Spleen (tissue), 3 donors: Measurements from ENCODE around the gene HS3ST1.

Experiments used
- POLR2A ChIP-seq, 3 donors: fragments of 450-650 bp; IDR thresholded peaks; one replicate each; pipeline ENCODE4 v1.5.1; 2017; ENCODE audit warnings: antibody characterized with exemption in 3 of 3, mild to moderate bottlenecking in 1 of 3
- POLR2AphosphoS5 ChIP-seq, 3 donors: sonication (generic); formaldehyde crosslinking; IDR thresholded peaks; one replicate each; pipeline ENCODE4 v1.5.1; 2017; ENCODE audit warnings: antibody characterized with exemption in 3 of 3

- TF ChIP-seq POLR2A (IDR thresholded peaks at IDR 0.05) (no peak), POLR2AphosphoS5 (IDR thresholded peaks at IDR 0.05) (no peak)
Measured at GRCh38 chr4:11367371-11367770, 61.3 kb downstream of the HS3ST1 start.
